ENCODE data around the gene NUAK1.

Gene NUAK1

GRCh38 chr12:106088246-106088808 is 50.4 kb downstream of the NUAK1 start:
- no peak for DNase-seq (ENCODE audit: low spot score)
- TF ChIP-seq CTCF (IDR thresholded peaks at IDR 0.05; ENCODE audit: extremely low read depth, missing control alignments) = no peak

GRCh38 chr12:106086696-106087095 is 52.1 kb downstream of the NUAK1 start:
- no peak for TF ChIP-seq CTCF (IDR thresholded peaks at IDR 0.05; ENCODE audit: extremely low read depth, missing control alignments)
- no peak for DNase-seq (ENCODE audit: low spot score)

GRCh38 chr12:106085213-106085612 is 53.5 kb downstream of the NUAK1 start:
- DNase-seq (ENCODE audit: low spot score) = no peak
- no peak for TF ChIP-seq CTCF (IDR thresholded peaks at IDR 0.05; ENCODE audit: extremely low read depth, missing control alignments)

- TF ChIP-seq CTCF (IDR thresholded peaks at IDR 0.05; ENCODE audit: extremely low read depth, missing control alignments) = no peak
- no peak for DNase-seq (ENCODE audit: low spot score)
Observed at GRCh38 chr12:106084759-106085158, 54.0 kb downstream of the NUAK1 start.

- DNase-seq (ENCODE audit: low spot score) = no peak
- TF ChIP-seq CTCF (IDR thresholded peaks at IDR 0.05; ENCODE audit: extremely low read depth, missing control alignments) = no peak
Observed at GRCh38 chr12:106084014-106084671, 54.6 kb downstream of the NUAK1 start.

GRCh38 chr12:106082216-106083175 is 56.3 kb downstream of the NUAK1 start:
- no peak for DNase-seq (ENCODE audit: low spot score)
- TF ChIP-seq CTCF (IDR thresholded peaks at IDR 0.05; ENCODE audit: extremely low read depth, missing control alignments) = no peak

- DNase-seq (ENCODE audit: low spot score) = no peak
- no peak for TF ChIP-seq CTCF (IDR thresholded peaks at IDR 0.05; ENCODE audit: extremely low read depth, missing control alignments)
Observed at GRCh38 chr12:106081606-106082005, 57.1 kb downstream of the NUAK1 start.
